Measurements from ENCODE around the gene WDHD1.
A peak's percentile ranks its signal among the peaks of the same experiment; 100 is the strongest.

DNA sequence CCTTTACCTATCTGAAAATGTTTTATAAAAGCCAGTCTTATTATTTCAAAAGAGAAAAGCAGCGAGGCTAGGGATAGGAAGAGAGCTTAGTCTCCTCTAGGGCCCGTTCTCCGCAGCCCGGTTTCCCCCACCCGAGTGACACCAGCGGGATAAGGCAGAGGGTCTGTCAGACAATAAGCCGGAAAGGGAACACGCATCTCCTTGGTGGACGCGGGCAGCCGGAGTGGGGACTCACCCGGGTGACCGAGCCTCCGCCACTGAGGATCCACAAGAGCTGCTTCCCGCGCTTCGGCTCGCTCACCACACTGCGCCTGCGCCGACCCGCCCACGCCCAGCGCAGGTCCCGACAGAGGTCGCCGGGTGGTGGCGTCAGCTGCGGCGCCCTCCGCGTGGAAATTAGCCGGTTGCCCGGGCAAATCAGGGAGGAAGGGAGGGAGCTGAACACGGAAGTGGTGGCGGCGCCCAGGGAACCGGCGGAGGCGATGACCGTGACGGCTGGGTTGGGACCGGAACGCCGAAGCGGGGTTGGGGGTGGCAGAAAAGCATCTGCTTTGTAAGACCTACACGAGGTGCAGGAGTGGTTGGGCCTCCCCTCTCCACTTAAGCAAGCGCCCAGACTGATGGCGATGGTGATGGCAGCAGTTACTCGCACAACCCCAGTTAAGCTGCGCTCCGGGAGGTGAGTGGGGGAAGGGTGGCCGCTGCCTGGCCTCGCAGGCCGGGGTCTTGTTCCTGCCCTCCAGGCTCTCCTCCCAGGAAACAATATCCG, at the start of gene WDHD1, which contains the start of gene SOCS4:
- TF ChIP-seq, protein P1, sequence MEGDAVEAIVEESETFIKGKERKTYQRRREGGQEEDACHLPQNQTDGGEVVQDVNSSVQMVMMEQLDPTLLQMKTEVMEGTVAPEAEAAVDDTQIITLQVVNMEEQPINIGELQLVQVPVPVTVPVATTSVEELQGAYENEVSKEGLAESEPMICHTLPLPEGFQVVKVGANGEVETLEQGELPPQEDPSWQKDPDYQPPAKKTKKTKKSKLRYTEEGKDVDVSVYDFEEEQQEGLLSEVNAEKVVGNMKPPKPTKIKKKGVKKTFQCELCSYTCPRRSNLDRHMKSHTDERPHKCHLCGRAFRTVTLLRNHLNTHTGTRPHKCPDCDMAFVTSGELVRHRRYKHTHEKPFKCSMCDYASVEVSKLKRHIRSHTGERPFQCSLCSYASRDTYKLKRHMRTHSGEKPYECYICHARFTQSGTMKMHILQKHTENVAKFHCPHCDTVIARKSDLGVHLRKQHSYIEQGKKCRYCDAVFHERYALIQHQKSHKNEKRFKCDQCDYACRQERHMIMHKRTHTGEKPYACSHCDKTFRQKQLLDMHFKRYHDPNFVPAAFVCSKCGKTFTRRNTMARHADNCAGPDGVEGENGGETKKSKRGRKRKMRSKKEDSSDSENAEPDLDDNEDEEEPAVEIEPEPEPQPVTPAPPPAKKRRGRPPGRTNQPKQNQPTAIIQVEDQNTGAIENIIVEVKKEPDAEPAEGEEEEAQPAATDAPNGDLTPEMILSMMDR (optimal IDR thresholded peaks at IDR 0.05 in 1 of 3, IDR thresholded peaks at IDR 0.05 in 1 of 3, conservative IDR thresholded peaks at IDR 0.05 in 1 of 3; ENCODE audit: extremely low read depth in 1 of 3, insufficient read depth in 2 of 3, low read length in 3 of 3): peak in 1 of 3 experiments; percentile 26
- TF ChIP-seq EZH2 (IDR thresholded peaks at IDR 0.05; ENCODE audit: low read length): no peak
